H1 (cell line): ENCODE measurements around the gene LMAN1L. TPM values are rescaled to one million over a fixed set of nuclear protein-coding genes. Genes with fewer than 3 reads are reported as not detected.

ENCODE experiments used
- GABPA ChIP-seq: IDR thresholded peaks from 2 replicates; pipeline ENCODE4 v1.6.1; 2011; ENCODE audit warnings: mild to moderate bottlenecking, low read length, moderate library complexity, borderline replicate concordance; ENCODE audit not compliant: insufficient read depth
- SP4 ChIP-seq: IDR thresholded peaks from 2 replicates; pipeline ENCODE4 v1.6.1; 2012; ENCODE audit warnings: low read length, inconsistent platforms
- polyA plus RNA-seq, 7 experiments: library from polyadenylated mRNA; depleted of rRNA in 3 of 7; stranded (reverse) in 5 of 7; unstranded in 2 of 7; fragments of >200 nt in 5 of 7; fragments of 200-250 nt in 2 of 7; gene quantifications; 1 replicate in 5 of 7; 2 replicates in 1 of 7; 4 replicates in 1 of 7; pipeline versions ENCODE4 v1.2.1 to v1.2.3, GENCODE V29; 2011 to 2013; ENCODE audit warnings: missing spikeins in 2 of 7, mixed read lengths in 2 of 7
- total RNA-seq: library from RNA; stranded (reverse); fragmentation: NEBNext Ultra II Directional; extraction: Animal tissue kit (Norgen Biotek cat#: 25700); gene quantifications from 2 replicates; pipeline ENCODE4 v1.2.1, GENCODE V29; 2021
- TF ChIP-seq, protein P1 (sequence below): IDR thresholded peaks from 2 replicates; pipeline ENCODE4 v1.6.1; 2012; ENCODE audit warnings: inconsistent platforms

Gene LMAN1L
- total and polyA plus RNA-seq, 2 of the 8 experiments (the other 6 are each of a cell fraction or from before 2014, with no cell fraction given) = not detected

DNA sequence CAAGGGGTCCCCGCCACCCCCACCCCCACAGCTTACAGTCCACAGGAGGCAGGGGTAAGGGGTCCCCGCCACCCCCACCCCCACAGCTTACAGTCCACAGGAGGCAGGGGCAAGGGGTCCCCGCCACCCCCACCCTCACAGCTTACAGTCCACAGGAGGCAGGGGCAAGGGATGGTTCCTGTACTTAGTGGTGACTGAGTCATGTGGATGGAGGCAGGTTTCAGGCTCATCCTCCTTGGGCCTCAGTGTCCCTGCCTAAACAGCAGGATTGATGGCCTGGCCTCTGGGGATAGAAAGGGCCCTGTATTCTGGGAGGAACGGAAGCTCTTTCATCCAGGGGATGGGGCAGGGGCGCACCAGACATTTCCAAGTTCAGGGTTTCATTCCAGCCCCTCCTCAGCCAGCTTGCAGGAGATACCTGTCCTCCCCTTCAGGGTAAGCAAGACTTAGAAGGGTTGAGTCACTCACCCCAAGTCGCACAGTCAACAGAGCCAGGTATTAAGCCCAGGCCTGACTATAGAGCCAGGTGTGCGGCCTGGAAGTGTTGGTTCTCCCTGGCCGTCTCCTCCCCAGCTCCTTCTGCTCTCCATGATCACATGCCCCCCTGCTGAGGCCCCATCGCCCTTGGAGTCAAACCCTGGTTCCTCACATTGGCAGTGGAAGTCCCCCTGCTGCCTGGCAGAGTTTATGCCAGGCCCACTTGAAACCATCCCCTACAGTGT, 18.2 kb upstream of the LMAN1L start (continued):
- TF ChIP-seq, protein P1, sequence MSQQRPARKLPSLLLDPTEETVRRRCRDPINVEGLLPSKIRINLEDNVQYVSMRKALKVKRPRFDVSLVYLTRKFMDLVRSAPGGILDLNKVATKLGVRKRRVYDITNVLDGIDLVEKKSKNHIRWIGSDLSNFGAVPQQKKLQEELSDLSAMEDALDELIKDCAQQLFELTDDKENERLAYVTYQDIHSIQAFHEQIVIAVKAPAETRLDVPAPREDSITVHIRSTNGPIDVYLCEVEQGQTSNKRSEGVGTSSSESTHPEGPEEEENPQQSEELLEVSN = no peak
- no peak for TF ChIP-seq SP4
- TF ChIP-seq GABPA = no peak
- TF ChIP-seq, all 59 proteins: peak for 0
